Fibroblast of lung (primary cell): ENCODE measurements around the gene KCTD15. TPM values are rescaled to one million over a fixed set of nuclear protein-coding genes. Genes with fewer than 3 reads are reported as not detected.

Experiments
- DNase-seq, 2 donors: peaks; one replicate each; pipeline versions ENCODE4 v3.0.0 to v3.0.0-alpha.2; 2010; ENCODE audit warnings: low read depth in 2 of 2
- H2AFZ ChIP-seq: 2 replicates; pipeline ENCODE4 v1.5.1; 2012; ENCODE audit warnings: low read length, control low read depth, inconsistent platforms
- H3K27ac ChIP-seq: 2 replicates; pipeline ENCODE4 v1.5.1; 2011; ENCODE audit warnings: low read length, control low read depth; ENCODE audit not compliant: insufficient read depth
- H3K27me3 ChIP-seq: 2 replicates; pipeline ENCODE4 v1.5.1; 2011; ENCODE audit warnings: mild to moderate bottlenecking, low read length; ENCODE audit not compliant: control insufficient read depth, insufficient read depth
- H3K36me3 ChIP-seq: 2 replicates; pipeline ENCODE4 v1.5.1; 2011; ENCODE audit warnings: low read length; ENCODE audit not compliant: control insufficient read depth, insufficient read depth
- H3K4me1 ChIP-seq: 2 replicates; pipeline ENCODE4 v1.5.1; 2011; ENCODE audit warnings: low read length; ENCODE audit not compliant: control insufficient read depth, insufficient read depth; ENCODE audit errors: extremely low read depth
- H3K4me2 ChIP-seq: 2 replicates; pipeline ENCODE4 v1.5.1; 2011; ENCODE audit warnings: low read length, control low read depth; ENCODE audit not compliant: insufficient read depth; ENCODE audit errors: extremely low read depth
- H3K4me3 ChIP-seq, 4 experiments: fragments of 200-600 bp in 1 of 4; sonication (generic) in 1 of 4; replicated peaks in 1 of 4; 2 replicates each; pipeline ENCODE4 v1.5.1; 2011 to 2016; ENCODE audit warnings: low read length in 4 of 4, low read depth in 3 of 4, mild to moderate bottlenecking in 3 of 4, control low read depth in 2 of 4, inconsistent platforms in 1 of 4, mixed read lengths in 1 of 4; ENCODE audit not compliant: insufficient read depth in 1 of 4; ENCODE audit errors: control extremely low read depth in 1 of 4
- H3K79me2 ChIP-seq: 2 replicates; pipeline ENCODE4 v1.5.1; 2012; ENCODE audit warnings: mild to moderate bottlenecking, low read length, inconsistent platforms; ENCODE audit not compliant: control insufficient read depth, insufficient read depth
- H3K9ac ChIP-seq: 2 replicates; pipeline ENCODE4 v1.5.1; 2011; ENCODE audit warnings: mild to moderate bottlenecking, low read length, control low read depth; ENCODE audit not compliant: insufficient read depth
- H3K9me3 ChIP-seq: 2 replicates; pipeline ENCODE4 v1.5.1; 2012; ENCODE audit warnings: low read depth, low read length; ENCODE audit not compliant: control insufficient read depth, insufficient read depth
- H4K20me1 ChIP-seq: 2 replicates; pipeline ENCODE4 v1.5.1; 2011; ENCODE audit warnings: low read length; ENCODE audit not compliant: control insufficient read depth, insufficient read depth; ENCODE audit errors: extremely low read depth
- CTCF ChIP-seq, 2 donors: IDR thresholded peaks in 1 of 2; conservative IDR thresholded peaks in 1 of 2; 1 replicate in 1 of 2; 2 replicates in 1 of 2; pipeline ENCODE4 v1.5.1; 2011 to 2012; ENCODE audit warnings: low read length in 2 of 2, control low read depth in 1 of 2, inconsistent platforms in 1 of 2, low read depth in 1 of 2, mild to moderate bottlenecking in 1 of 2
- EZH2 ChIP-seq: IDR thresholded peaks from 2 replicates; pipeline ENCODE4 v1.5.1; 2012; ENCODE audit warnings: low read length, control low read depth, mild to moderate bottlenecking; ENCODE audit errors: missing control alignments
- polyA plus RNA-seq, 2 donors: library from polyadenylated mRNA; depleted of rRNA in 1 of 2; stranded (reverse) in 1 of 2; unstranded in 1 of 2; fragments of >200 nt; gene quantifications; 2 replicates each; pipeline ENCODE4 v1.2.1, GENCODE V29; 2011 to 2012; ENCODE audit warnings: missing spikeins in 1 of 2
- total RNA-seq: library from RNA; depleted of rRNA; stranded (reverse); fragments of >200 nt; gene quantifications from 2 replicates; pipeline ENCODE4 v1.2.1, GENCODE V29; 2014

Gene KCTD15
- total and polyA plus RNA-seq, 2 donors (not counting 1 experiment from before 2014, with no cell fraction given): 3.3 to 9.7 TPM

GRCh38 chr19:33770107-33770506, 26.6 kb upstream of the KCTD15 start:
- TF ChIP-seq EZH2 (no peak), CTCF (conservative IDR thresholded peaks at IDR 0.05 in 1 of 2, IDR thresholded peaks at IDR 0.05 in 1 of 2; ENCODE audit: low read depth in 1 of 2, low read length in 2 of 2) (no peak)
- H2AFZ ChIP-seq: no peak overlapping the region
- no peaks in the 10 kb centered on the region for H3K79me2 ChIP-seq
- H3K4me3 ChIP-seq: no peak overlapping the region
- no peaks in the 10 kb centered on the region for H3K9me3 ChIP-seq
- no peak overlapping the region for H3K4me2 ChIP-seq
- no peak overlapping the region for H3K9ac ChIP-seq
- no peaks in the 10 kb centered on the region for H3K27me3 ChIP-seq
- H3K4me1 ChIP-seq: no peaks in the 10 kb centered on the region
- no peak overlapping the region for H3K27ac ChIP-seq
- H3K36me3 ChIP-seq: no peaks in the 10 kb centered on the region
- DNase-seq: no peak
- no peaks in the 10 kb centered on the region for H4K20me1 ChIP-seq

GRCh38 chr19:33771384-33772101, 25.1 kb upstream of the KCTD15 start:
- H3K4me3 ChIP-seq: no peak overlapping the region
- no peaks in the 10 kb centered on the region for H4K20me1 ChIP-seq
- H3K4me2 ChIP-seq: no peak overlapping the region
- H3K4me1 ChIP-seq: no peaks in the 10 kb centered on the region
- no peaks in the 10 kb centered on the region for H3K36me3 ChIP-seq
- DNase-seq: peak; percentile 36 to 57
- no peak overlapping the region for H3K27ac ChIP-seq
- no peak for TF ChIP-seq EZH2
- TF ChIP-seq CTCF (conservative IDR thresholded peaks at IDR 0.05 in 1 of 2, IDR thresholded peaks at IDR 0.05 in 1 of 2; ENCODE audit: low read depth in 1 of 2, low read length in 2 of 2): peak; percentile 76 to 81
- H3K9me3 ChIP-seq: no peaks in the 10 kb centered on the region
- H2AFZ ChIP-seq: no peak overlapping the region
- no peaks in the 10 kb centered on the region for H3K79me2 ChIP-seq
- H3K27me3 ChIP-seq: no peaks in the 10 kb centered on the region
- H3K9ac ChIP-seq: no peak overlapping the region

GRCh38 chr19:33772102-33772857, 24.4 kb upstream of the KCTD15 start:
- TF ChIP-seq CTCF (conservative IDR thresholded peaks at IDR 0.05 in 1 of 2, IDR thresholded peaks at IDR 0.05 in 1 of 2; ENCODE audit: low read depth in 1 of 2, low read length in 2 of 2) (no peak), EZH2 (no peak)
- H3K9ac ChIP-seq: no peak overlapping the region
- H3K4me1 ChIP-seq: no peaks in the 10 kb centered on the region

More at GRCh38 chr19:33772102-33772857, 24.4 kb upstream of the KCTD15 start:
- no peaks in the 10 kb centered on the region for H4K20me1 ChIP-seq
- no peak overlapping the region for H2AFZ ChIP-seq
- no peaks in the 10 kb centered on the region for H3K36me3 ChIP-seq
- no peak overlapping the region for H3K4me2 ChIP-seq
- no peak for DNase-seq
- H3K27me3 ChIP-seq: no peaks in the 10 kb centered on the region
- H3K4me3 ChIP-seq: no peak overlapping the region
- no peaks in the 10 kb centered on the region for H3K9me3 ChIP-seq
- no peaks in the 10 kb centered on the region for H3K79me2 ChIP-seq
- H3K27ac ChIP-seq: no peak overlapping the region
